ENCODE results near the gene CYSTM1.

The CYSTM1 gene

GRCh38 chr5:140255460-140256157 lies 80.6 kb downstream of the CYSTM1 start:
- DNase-seq (ENCODE audit: low read depth in 2 of 2), result no peak

GRCh38 chr5:140256726-140257125 lies 81.7 kb downstream of the CYSTM1 start:
- DNase-seq (ENCODE audit: low read depth in 2 of 2), result no peak

GRCh38 chr5:140258016-140258415 lies 83.0 kb downstream of the CYSTM1 start:
- DNase-seq (ENCODE audit: low read depth in 2 of 2), result no peak

GRCh38 chr5:140258873-140259272 lies 83.9 kb downstream of the CYSTM1 start:
- DNase-seq (ENCODE audit: low read depth in 2 of 2), result no peak

GRCh38 chr5:140259500-140259899 lies 84.5 kb downstream of the CYSTM1 start:
- DNase-seq (ENCODE audit: low read depth in 2 of 2), result no peak

GRCh38 chr5:140260089-140260656 lies 85.2 kb downstream of the CYSTM1 start:
- no peak for DNase-seq (ENCODE audit: low read depth in 2 of 2)

- no peak for DNase-seq (ENCODE audit: low read depth in 2 of 2)
Observed at GRCh38 chr5:140261403-140262171, 86.6 kb downstream of the CYSTM1 start.

GRCh38 chr5:140262221-140262620 lies 87.2 kb downstream of the CYSTM1 start:
- DNase-seq (ENCODE audit: low read depth in 2 of 2), result no peak

GRCh38 chr5:140262839-140263238 lies 87.9 kb downstream of the CYSTM1 start:
- no peak for DNase-seq (ENCODE audit: low read depth in 2 of 2)

- DNase-seq (ENCODE audit: low read depth in 2 of 2), result no peak
Observed at GRCh38 chr5:140265845-140266244, 90.9 kb downstream of the CYSTM1 start.

GRCh38 chr5:140266471-140267200 lies 91.6 kb downstream of the CYSTM1 start:
- DNase-seq (ENCODE audit: low read depth in 2 of 2), result no peak

- DNase-seq (ENCODE audit: low read depth in 2 of 2), result no peak
Observed at GRCh38 chr5:140267201-140267540, 92.2 kb downstream of the CYSTM1 start.

- no peak for DNase-seq (ENCODE audit: low read depth in 2 of 2)
Observed at GRCh38 chr5:140267559-140268018, 92.6 kb downstream of the CYSTM1 start.

- DNase-seq (ENCODE audit: low read depth in 2 of 2), result no peak
Observed at GRCh38 chr5:140270008-140270407, 95.0 kb downstream of the CYSTM1 start.

GRCh38 chr5:140273401-140273877 lies 98.5 kb downstream of the CYSTM1 start:
- no peak for DNase-seq (ENCODE audit: low read depth in 2 of 2)

GRCh38 chr5:140275837-140276236 lies 100.8 kb downstream of the CYSTM1 start:
- DNase-seq (ENCODE audit: low read depth in 2 of 2), result no peak

- DNase-seq (ENCODE audit: low read depth in 2 of 2), result no peak
Observed at GRCh38 chr5:140282266-140282665, 107.3 kb downstream of the CYSTM1 start.

- DNase-seq (ENCODE audit: low read depth in 2 of 2), result no peak
Observed at GRCh38 chr5:140284013-140284412, 109.0 kb downstream of the CYSTM1 start.

- DNase-seq (ENCODE audit: low read depth in 2 of 2), result no peak
Observed at GRCh38 chr5:140286424-140286823, 111.4 kb downstream of the CYSTM1 start.

- no peak for DNase-seq (ENCODE audit: low read depth in 2 of 2)
Observed at GRCh38 chr5:140287801-140288521, 113.0 kb downstream of the CYSTM1 start.

Data from stimulated activated CD8-positive, alpha-beta memory T cell treated with anti-CD3 and anti-CD28 coated beads, Interleukin-7, amount 100 ng/mL, for 4 hours (primary cell).